BLaER1 (cell line): ENCODE results near the gene HMGCR.
"Not testable (repeated sequence)": the region's sequence is repeated elsewhere in the genome, so short reads cannot be mapped to it uniquely, and the experiment has no call there.

ENCODE experiments used
- H3K27ac ChIP-seq: shearing (Covaris generic); formaldehyde crosslinking; 2 replicates; pipeline ENCODE4 v1.8.1; 2022
- H3K27me3 ChIP-seq: shearing (Covaris generic); formaldehyde crosslinking; 2 replicates; pipeline ENCODE4 v1.8.1; 2022
- H3K36me3 ChIP-seq: shearing (Covaris generic); formaldehyde crosslinking; 2 replicates; pipeline ENCODE4 v1.8.1; 2022
- H3K4me1 ChIP-seq: shearing (Covaris generic); formaldehyde crosslinking; 2 replicates; pipeline ENCODE4 v1.8.1; 2022
- H3K4me2 ChIP-seq: shearing (Covaris generic); formaldehyde crosslinking; 2 replicates; pipeline ENCODE4 v1.8.1; 2022
- H3K4me3 ChIP-seq: shearing (Covaris generic); formaldehyde crosslinking; 2 replicates; pipeline ENCODE4 v1.8.1; 2022
- H3K9ac ChIP-seq: shearing (Covaris generic); formaldehyde crosslinking; 2 replicates; pipeline ENCODE4 v1.8.1; 2022
- H3K9me3 ChIP-seq: shearing (Covaris generic); formaldehyde crosslinking; 2 replicates; pipeline ENCODE4 v1.8.1; 2022
- H4K20me1 ChIP-seq: shearing (Covaris generic); formaldehyde crosslinking; 2 replicates; pipeline ENCODE4 v1.8.1; 2022
- Cebpa-rat ChIP-seq: shearing (Covaris generic); IDR thresholded peaks from 2 replicates; pipeline ENCODE4 v1.8.1; 2022

Gene HMGCR

GRCh38 chr5:75336615-75337336 lies at the start of gene HMGCR:
HMGCR (plus strand) TSS chr5:75337220; CDS start chr5:75342606, 5,386 bp downstream.
- peak within 1 kb of the TSS; percentile 96 for H3K4me3 ChIP-seq
- peaks cover 18% of the 10 kb centered on the region for H3K4me1 ChIP-seq
- peaks cover 44% of the 10 kb centered on the region for H4K20me1 ChIP-seq
- H3K27me3 ChIP-seq: no peaks in the 10 kb centered on the region
- peak within 1 kb of the TSS; percentile 83 for H3K27ac ChIP-seq
- H3K36me3 ChIP-seq: peaks cover 4% of the 10 kb centered on the region; the same call in 1 of the 2 replicates
- peaks cover 4% of the 10 kb centered on the region; the same call in 1 of the 2 replicates for H3K9me3 ChIP-seq
- TF ChIP-seq Cebpa-rat: no peak
- H3K9ac ChIP-seq: peak within 1 kb of the TSS; percentile 89
- peak within 1 kb of the TSS; percentile 85 for H3K4me2 ChIP-seq

- not testable (repeated sequence) for H3K27me3 ChIP-seq, H4K20me1 ChIP-seq, H3K4me3 ChIP-seq, H3K4me2 ChIP-seq, H3K4me1 ChIP-seq, H3K9ac ChIP-seq, H3K36me3 ChIP-seq, H3K27ac ChIP-seq
- peaks cover 30% of the 10 kb centered on the region for H3K9me3 ChIP-seq
These were observed 45.2 kb upstream of the HMGCR start for GRCh38 chr5:75291844-75292243.

GRCh38 chr5:75300084-75300483 lies 36.9 kb upstream of the HMGCR start:
- H3K36me3 ChIP-seq: no peaks in the 10 kb centered on the region
- H3K9ac ChIP-seq: no peak overlapping the region
- H3K4me1 ChIP-seq: no peaks in the 10 kb centered on the region
- H4K20me1 ChIP-seq: no peaks in the 10 kb centered on the region
- no peak overlapping the region for H3K4me2 ChIP-seq
- no peak overlapping the region for H3K27ac ChIP-seq
- no peak for TF ChIP-seq Cebpa-rat
- H3K4me3 ChIP-seq: no peak overlapping the region
- peaks cover 17% of the 10 kb centered on the region for H3K9me3 ChIP-seq
- no peaks in the 10 kb centered on the region for H3K27me3 ChIP-seq

GRCh38 chr5:75303419-75303818 lies 33.6 kb upstream of the HMGCR start:
- Histone ChIP-seq H3K4me1 (no peaks in the 10 kb centered on the region), H3K27ac (no peak overlapping the region), H3K27me3 (no peaks in the 10 kb centered on the region), H3K9ac (no peak overlapping the region), H3K4me2 (no peak overlapping the region), H4K20me1 (no peaks in the 10 kb centered on the region), H3K4me3 (no peak overlapping the region), H3K9me3 (peaks cover 9% of the 10 kb centered on the region; the same call in 1 of the 2 replicates), H3K36me3 (no peaks in the 10 kb centered on the region)
- no peak for TF ChIP-seq Cebpa-rat

GRCh38 chr5:75304486-75304885 lies 32.5 kb upstream of the HMGCR start:
- not testable (repeated sequence) for H3K4me3 ChIP-seq, H3K4me1 ChIP-seq, H3K4me2 ChIP-seq, H3K27me3 ChIP-seq, H4K20me1 ChIP-seq, H3K27ac ChIP-seq, H3K36me3 ChIP-seq, H3K9ac ChIP-seq, H3K9me3 ChIP-seq

GRCh38 chr5:75306746-75307145 lies 30.3 kb upstream of the HMGCR start:
- Histone ChIP-seq H3K4me1 (no peaks in the 10 kb centered on the region), H3K9me3 (no peaks in the 10 kb centered on the region), H3K4me3 (no peak overlapping the region), H3K4me2 (no peak overlapping the region), H4K20me1 (no peaks in the 10 kb centered on the region), H3K27me3 (no peaks in the 10 kb centered on the region), H3K9ac (no peak overlapping the region), H3K27ac (no peak overlapping the region), H3K36me3 (no peaks in the 10 kb centered on the region)
- no peak for TF ChIP-seq Cebpa-rat

- H3K4me1 ChIP-seq: no peaks in the 10 kb centered on the region
- no peak for TF ChIP-seq Cebpa-rat
- no peaks in the 10 kb centered on the region for H3K27me3 ChIP-seq
- H3K4me2 ChIP-seq: no peak overlapping the region
- no peaks in the 10 kb centered on the region for H3K36me3 ChIP-seq
- no peaks in the 10 kb centered on the region for H4K20me1 ChIP-seq
- no peak overlapping the region for H3K4me3 ChIP-seq
- H3K9ac ChIP-seq: no peak overlapping the region
- no peaks in the 10 kb centered on the region for H3K9me3 ChIP-seq
- H3K27ac ChIP-seq: no peak overlapping the region
These were observed 26.8 kb upstream of the HMGCR start for GRCh38 chr5:75310212-75310611.

- H3K27me3 ChIP-seq, H4K20me1 ChIP-seq, H3K4me1 ChIP-seq, H3K9me3 ChIP-seq, H3K36me3 ChIP-seq, H3K9ac ChIP-seq, H3K27ac ChIP-seq, H3K4me3 ChIP-seq, H3K4me2 ChIP-seq: not testable (repeated sequence)
These were observed 17.9 kb upstream of the HMGCR start for GRCh38 chr5:75319148-75319547.

GRCh38 chr5:75319638-75320037 lies 17.4 kb upstream of the HMGCR start:
- H3K36me3 ChIP-seq: no peaks in the 10 kb centered on the region
- no peaks in the 10 kb centered on the region for H3K4me1 ChIP-seq
- no peaks in the 10 kb centered on the region for H4K20me1 ChIP-seq
- H3K9ac ChIP-seq: no peak overlapping the region
- no peaks in the 10 kb centered on the region for H3K9me3 ChIP-seq
- TF ChIP-seq Cebpa-rat: no peak
- no peak overlapping the region for H3K4me2 ChIP-seq
- H3K4me3 ChIP-seq: no peak overlapping the region
- no peak overlapping the region for H3K27ac ChIP-seq
- no peaks in the 10 kb centered on the region for H3K27me3 ChIP-seq

- Histone ChIP-seq H3K27ac (no peak overlapping the region), H4K20me1 (no peaks in the 10 kb centered on the region), H3K27me3 (no peaks in the 10 kb centered on the region), H3K9me3 (no peaks in the 10 kb centered on the region), H3K4me3 (no peak overlapping the region), H3K4me1 (no peaks in the 10 kb centered on the region), H3K36me3 (no peaks in the 10 kb centered on the region), H3K9ac (no peak overlapping the region), H3K4me2 (no peak overlapping the region)
- TF ChIP-seq Cebpa-rat: no peak
These were observed 16.6 kb upstream of the HMGCR start for GRCh38 chr5:75320371-75320770.

- Histone ChIP-seq H3K9ac (no peak overlapping the region), H3K4me3 (no peak overlapping the region), H3K36me3 (no peaks in the 10 kb centered on the region), H3K4me1 (no peaks in the 10 kb centered on the region), H3K27me3 (no peaks in the 10 kb centered on the region), H3K9me3 (no peaks in the 10 kb centered on the region), H3K4me2 (no peak overlapping the region), H3K27ac (no peak overlapping the region), H4K20me1 (no peaks in the 10 kb centered on the region)
- no peak for TF ChIP-seq Cebpa-rat
These were observed 15.0 kb upstream of the HMGCR start for GRCh38 chr5:75322066-75322465.
